HepG2 (cell line): Measurements from ENCODE around the gene SGPP2. TPM values are rescaled to one million over a fixed set of nuclear protein-coding genes. Genes with fewer than 3 reads are reported as not detected.
A peak's percentile ranks its signal among the peaks of the same experiment; 100 is the strongest.

Source experiments
- ATAC-seq: fragments of 200-7000 bp; cut with Tn5 transposase; 3 replicates; pipeline ENCODE4 v1.9.1; 2020; ENCODE audit warnings: mild to moderate bottlenecking, moderate library complexity
- BruUV-seq: library from RNA; stranded (reverse); fragments of 400-500 nt; replicated peaks from 2 replicates; lab custom pipeline; 2021; lab: Mats Ljungman, UMichigan
- CTCF ChIA-PET: fragments of 300-600 bp; formaldehyde crosslinking; extraction: SDS; loops from one replicate; lab custom pipeline; 2021; ENCODE audit warnings: low total read pairs, inconsistent platforms, low intra/inter-chr PET ratio; lab: Yijun Ruan, JAX
- POLR2A ChIA-PET: fragments of 350-600 bp; sonication (Branson Sonifier 250); formaldehyde crosslinking; loops from one replicate; lab custom pipeline; 2020; ENCODE audit warnings: antibody characterized with exemption, inconsistent platforms; lab: Yijun Ruan, JAX
- DNase-seq: peaks from one replicate; pipeline ENCODE4 v3.0.0-alpha.2; 2015; ENCODE audit warnings: low spot score
- FAIRE-seq: peaks from 3 replicates; lab custom pipeline; 2011; peaks lifted over from hg19 to GRCh38; lab: Jason Lieb, UNC
- H2AFZ ChIP-seq: one replicate; pipeline ENCODE4 v1.6.1; 2011; ENCODE audit warnings: low read length, inconsistent platforms
- H3K27ac ChIP-seq: fragments of 300-600 bp; 3 replicates; pipeline ENCODE4 v1.8.0; 2011; ENCODE audit warnings: mixed run types, mild to moderate bottlenecking, mixed read lengths, low read length, inconsistent platforms; ENCODE audit not compliant: insufficient read depth; ENCODE audit errors: extremely low read length
- H3K27me3 ChIP-seq, 2 experiments: fragments of 200-600 bp in 1 of 2; 2 replicates in 1 of 2; 3 replicates in 1 of 2; pipeline versions ENCODE4 v1.6.0 to v1.8.0; 2011; ENCODE audit warnings: low read length in 2 of 2, mild to moderate bottlenecking in 2 of 2, moderate library complexity in 2 of 2, inconsistent platforms in 1 of 2; ENCODE audit not compliant: insufficient read depth in 2 of 2, control insufficient read depth in 1 of 2
- H3K36me3 ChIP-seq, 2 experiments: fragments of 200-600 bp in 1 of 2; replicated peaks in 1 of 2; 2 replicates in 1 of 2; 3 replicates in 1 of 2; pipeline versions ENCODE4 v1.5.1 to v1.8.0; 2011; ENCODE audit warnings: low read length in 2 of 2, inconsistent platforms in 1 of 2; ENCODE audit not compliant: insufficient read depth in 2 of 2, control insufficient read depth in 1 of 2
- H3K4me1 ChIP-seq: 2 replicates; pipeline ENCODE4 v1.5.1; 2012; ENCODE audit warnings: low read length, inconsistent platforms; ENCODE audit not compliant: insufficient read depth
- H3K4me2 ChIP-seq: 2 replicates; pipeline ENCODE4 v1.6.0; 2011; ENCODE audit warnings: low read depth, low read length, inconsistent platforms
- H3K4me3 ChIP-seq, 3 experiments: fragments of 200-600 bp in 1 of 3; sonication (generic), shearing (Covaris generic) in 1 of 3; replicated peaks in 1 of 3; 2 replicates each; pipeline ENCODE4 v1.5.1; 2011 to 2016; ENCODE audit warnings: low read length in 3 of 3, inconsistent platforms in 2 of 3, low read depth in 2 of 3, mild to moderate bottlenecking in 2 of 3, control low read depth in 1 of 3, mixed read lengths in 1 of 3; ENCODE audit not compliant: insufficient read depth in 1 of 3
- H3K79me2 ChIP-seq: one replicate; pipeline ENCODE4 v1.6.1; 2011; ENCODE audit warnings: low read length, inconsistent platforms; ENCODE audit not compliant: insufficient read depth
- H3K9ac ChIP-seq: 2 replicates; pipeline ENCODE4 v1.6.0; 2011; ENCODE audit warnings: mild to moderate bottlenecking, low read depth, low read length, inconsistent platforms; ENCODE audit not compliant: insufficient read depth
- H3K9me3 ChIP-seq: 2 replicates; pipeline ENCODE4 v1.5.1; 2012; ENCODE audit warnings: mild to moderate bottlenecking, low read length
- H4K20me1 ChIP-seq: 2 replicates; pipeline ENCODE4 v1.6.0; 2011; ENCODE audit warnings: inconsistent platforms, mild to moderate bottlenecking, low read length, moderate library complexity; ENCODE audit not compliant: insufficient read depth
- BORCS8-MEF2B ChIP-seq: sonication (generic); formaldehyde crosslinking; IDR thresholded peaks from 2 replicates; pipeline ENCODE4 v1.8.0; 2022; ENCODE audit warnings: mild to moderate bottlenecking, missing genetic modification reagents
- HOXA7 ChIP-seq: sonication (generic); formaldehyde crosslinking; IDR thresholded peaks from 2 replicates; pipeline ENCODE4 v1.8.1; 2022; ENCODE audit warnings: mild to moderate bottlenecking, missing genetic modification reagents, moderate library complexity
- MNT ChIP-seq: fragments of 450-650 bp; IDR thresholded peaks from 2 replicates; pipeline ENCODE4 v1.6.1; 2016
- PHF5A ChIP-seq: IDR thresholded peaks from one replicate; pipeline ENCODE4 v1.6.1; 2018; ENCODE audit warnings: low read depth, missing genetic modification reagents; ENCODE audit not compliant: unreplicated experiment
- THAP7 ChIP-seq: sonication (generic); formaldehyde crosslinking; IDR thresholded peaks from 2 replicates; pipeline ENCODE4 v1.8.1; 2023; ENCODE audit warnings: mild to moderate bottlenecking, missing genetic modification reagents
- ZNF724P ChIP-seq: sonication (generic); formaldehyde crosslinking; IDR thresholded peaks from 2 replicates; pipeline ENCODE4 v1.8.0; 2022; ENCODE audit warnings: missing genetic modification reagents, borderline replicate concordance
- WGBS: methylation state at CpG from one replicate; pipeline ENCODE4 v1.1.6; 2017; ENCODE audit warnings: low lambda C conversion rate; 5-methylcytosine and 5-hydroxymethylcytosine counted together
- in situ Hi-C: cut with HindIII; loops from 2 replicates; pipeline ENCODE4 v1.10.0; 2017; ENCODE audit warnings: low pct_unique_long_range_greater_than_20kb; ENCODE audit not compliant: extremely low pct_ligation_motif_present
- intact Hi-C: fragments of 100-400 bp; cut with micrococcal nuclease; formaldehyde crosslinking; loops from one replicate; pipeline ENCODE4 v1.10.0; 2022; ENCODE audit not compliant: unreplicated experiment
- polyA plus RNA-seq, 8 experiments: library from polyadenylated mRNA; depleted of rRNA in 3 of 8; stranded (reverse) in 7 of 8; unstranded in 1 of 8; fragments of >200 nt; fragmentation: Illumina TruSeq in 4 of 8; extraction: Trizol in 4 of 8; gene quantifications; 2 replicates each; pipeline versions ENCODE4 v1.2.1 to v1.2.3, GENCODE V29; 2011 to 2016; ENCODE audit warnings: low read depth in 4 of 8, missing spikeins in 1 of 8, mixed read lengths in 1 of 8; ENCODE audit not compliant: insufficient read depth in 1 of 8
- total RNA-seq, 5 experiments: library from RNA; depleted of rRNA; stranded (reverse); fragments of >200 nt; fragmentation: Illumina TruSeq; extraction: Trizol; gene quantifications; 2 replicates each; pipeline ENCODE4 v1.2.3, GENCODE V29; 2016; ENCODE audit warnings: low read depth in 1 of 5
- TF ChIP-seq, protein P1 (sequence below): sonication (generic); formaldehyde crosslinking; IDR thresholded peaks from 2 replicates; pipeline ENCODE4 v1.4.0; 2020; ENCODE audit warnings: missing genetic modification reagents

Gene SGPP2
- total and polyA plus RNA-seq, 2 of the 13 experiments (the other 11 are each of a cell fraction or from before 2014, with no cell fraction given) = not detected

GRCh38 chr2:222604749-222605515 is 180.6 kb downstream of the SGPP2 start:
- Histone ChIP-seq H2AFZ (no peak overlapping the region), H3K36me3 (peaks cover 3 to 42% of the 10 kb centered on the region in 2 experiments; a peak in 4 of 5 replicates), H3K4me2 (no peak overlapping the region), H3K4me1 (no peaks in the 10 kb centered on the region), H3K9me3 (no peaks in the 10 kb centered on the region), H3K4me3 (no peak overlapping the region), H4K20me1 (no peaks in the 10 kb centered on the region), H3K27ac (no peak overlapping the region), H3K79me2 (no peaks in the 10 kb centered on the region), H3K27me3 (no peaks in the 10 kb centered on the region), H3K9ac (no peak overlapping the region)
- DNase-seq (no peak), ATAC-seq (no peak), FAIRE-seq (no peak)
- no TSS peak for BruUV-seq
- 94% methylated on average over 5 of the region's 5 CpGs for WGBS
- ChIA-PET CTCF (no interaction called here), POLR2A (no interaction called here)
- TF ChIP-seq MNT (peak; percentile 56; the same call in 1 of the 2 replicates), PHF5A (CRISPR knock-in tag) (no peak)
- in situ Hi-C loops = no loop called here
- intact Hi-C loops = loop anchor here (1.0 kb wide), 1 partner anchor 27 kb away; no protein-coding TSS in a partner anchor

- no peak overlapping the region for H3K27ac ChIP-seq
- H3K79me2 ChIP-seq = no peaks in the 10 kb centered on the region
- no peaks in the 10 kb centered on the region for H3K27me3 ChIP-seq
- FAIRE-seq (no peak), DNase-seq (no peak), ATAC-seq (no peak)
- WGBS = 100% methylated on average over 3 of the region's 3 CpGs
- no peak overlapping the region for H3K4me2 ChIP-seq
- no peak overlapping the region for H3K4me3 ChIP-seq
- no peaks in the 10 kb centered on the region for H3K9me3 ChIP-seq
- H3K4me1 ChIP-seq = no peaks in the 10 kb centered on the region
- POLR2A ChIA-PET = no interaction called here
- H2AFZ ChIP-seq = no peak overlapping the region
- in situ Hi-C loops (no loop called here), intact Hi-C loops (no loop called here)
- H3K36me3 ChIP-seq = peaks cover 3 to 41% of the 10 kb centered on the region in 2 experiments; a peak in 4 of 5 replicates
- H4K20me1 ChIP-seq = no peaks in the 10 kb centered on the region
- CTCF ChIA-PET = no interaction called here
- H3K9ac ChIP-seq = no peak overlapping the region
- BruUV-seq = no TSS peak
- TF ChIP-seq, protein P1, sequence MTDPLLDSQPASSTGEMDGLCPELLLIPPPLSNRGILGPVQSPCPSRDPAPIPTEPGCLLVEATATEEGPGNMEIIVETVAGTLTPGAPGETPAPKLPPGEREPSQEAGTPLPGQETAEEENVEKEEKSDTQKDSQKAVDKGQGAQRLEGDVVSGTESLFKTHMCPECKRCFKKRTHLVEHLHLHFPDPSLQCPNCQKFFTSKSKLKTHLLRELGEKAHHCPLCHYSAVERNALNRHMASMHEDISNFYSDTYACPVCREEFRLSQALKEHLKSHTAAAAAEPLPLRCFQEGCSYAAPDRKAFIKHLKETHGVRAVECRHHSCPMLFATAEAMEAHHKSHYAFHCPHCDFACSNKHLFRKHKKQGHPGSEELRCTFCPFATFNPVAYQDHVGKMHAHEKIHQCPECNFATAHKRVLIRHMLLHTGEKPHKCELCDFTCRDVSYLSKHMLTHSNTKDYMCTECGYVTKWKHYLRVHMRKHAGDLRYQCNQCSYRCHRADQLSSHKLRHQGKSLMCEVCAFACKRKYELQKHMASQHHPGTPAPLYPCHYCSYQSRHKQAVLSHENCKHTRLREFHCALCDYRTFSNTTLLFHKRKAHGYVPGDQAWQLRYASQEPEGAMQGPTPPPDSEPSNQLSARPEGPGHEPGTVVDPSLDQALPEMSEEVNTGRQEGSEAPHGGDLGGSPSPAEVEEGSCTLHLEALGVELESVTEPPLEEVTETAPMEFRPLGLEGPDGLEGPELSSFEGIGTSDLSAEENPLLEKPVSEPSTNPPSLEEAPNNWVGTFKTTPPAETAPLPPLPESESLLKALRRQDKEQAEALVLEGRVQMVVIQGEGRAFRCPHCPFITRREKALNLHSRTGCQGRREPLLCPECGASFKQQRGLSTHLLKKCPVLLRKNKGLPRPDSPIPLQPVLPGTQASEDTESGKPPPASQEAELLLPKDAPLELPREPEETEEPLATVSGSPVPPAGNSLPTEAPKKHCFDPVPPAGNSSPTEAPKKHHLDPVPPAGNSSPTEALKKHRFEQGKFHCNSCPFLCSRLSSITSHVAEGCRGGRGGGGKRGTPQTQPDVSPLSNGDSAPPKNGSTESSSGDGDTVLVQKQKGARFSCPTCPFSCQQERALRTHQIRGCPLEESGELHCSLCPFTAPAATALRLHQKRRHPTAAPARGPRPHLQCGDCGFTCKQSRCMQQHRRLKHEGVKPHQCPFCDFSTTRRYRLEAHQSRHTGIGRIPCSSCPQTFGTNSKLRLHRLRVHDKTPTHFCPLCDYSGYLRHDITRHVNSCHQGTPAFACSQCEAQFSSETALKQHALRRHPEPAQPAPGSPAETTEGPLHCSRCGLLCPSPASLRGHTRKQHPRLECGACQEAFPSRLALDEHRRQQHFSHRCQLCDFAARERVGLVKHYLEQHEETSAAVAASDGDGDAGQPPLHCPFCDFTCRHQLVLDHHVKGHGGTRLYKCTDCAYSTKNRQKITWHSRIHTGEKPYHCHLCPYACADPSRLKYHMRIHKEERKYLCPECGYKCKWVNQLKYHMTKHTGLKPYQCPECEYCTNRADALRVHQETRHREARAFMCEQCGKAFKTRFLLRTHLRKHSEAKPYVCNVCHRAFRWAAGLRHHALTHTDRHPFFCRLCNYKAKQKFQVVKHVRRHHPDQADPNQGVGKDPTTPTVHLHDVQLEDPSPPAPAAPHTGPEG (CRISPR knock-in tag) = no peak
- no peak for TF ChIP-seq BORCS8-MEF2B
- TF ChIP-seq ZNF724P (CRISPR knock-in tag) = no peak
- no peak for TF ChIP-seq THAP7
- TF ChIP-seq HOXA7 (CRISPR knock-in tag) = no peak
Observed at GRCh38 chr2:222606306-222606705, 182.0 kb downstream of the SGPP2 start.
